NT2/D1 (cell line): ENCODE results near the gene CACNB3.

Source experiments
- DNase-seq: peaks from one replicate; pipeline ENCODE4 v3.0.0-alpha.2; 2011; ENCODE audit warnings: low read depth, low spot score
- H3K27me3 ChIP-seq: 2 replicates; pipeline ENCODE4 v1.6.0; 2011; ENCODE audit warnings: mild to moderate bottlenecking; ENCODE audit not compliant: insufficient read length, insufficient read depth
- H3K36me3 ChIP-seq: 2 replicates; pipeline ENCODE4 v1.6.1; 2011; ENCODE audit warnings: mild to moderate bottlenecking, low read length, mixed read lengths; ENCODE audit not compliant: insufficient read depth, insufficient read length
- H3K4me1 ChIP-seq: 2 replicates; pipeline ENCODE4 v1.5.1; 2011; ENCODE audit not compliant: insufficient read depth, insufficient read length
- H3K4me3 ChIP-seq: 2 replicates; pipeline ENCODE4 v1.5.1; 2011; ENCODE audit warnings: low read depth; ENCODE audit not compliant: insufficient read length
- H3K9ac ChIP-seq: 2 replicates; pipeline ENCODE4 v1.6.0; 2011; ENCODE audit warnings: low read depth; ENCODE audit not compliant: insufficient read length
- H3K9me3 ChIP-seq: 2 replicates; pipeline ENCODE4 v1.5.1; 2011; ENCODE audit warnings: mild to moderate bottlenecking, low read length; ENCODE audit not compliant: insufficient read depth
- SUZ12 ChIP-seq: IDR thresholded peaks from 2 replicates; pipeline ENCODE4 v1.6.1; 2011; ENCODE audit not compliant: insufficient read length, insufficient read depth; ENCODE audit errors: extremely low read depth
- YY1 ChIP-seq: IDR thresholded peaks from 2 replicates; pipeline ENCODE4 v1.6.1; 2011; ENCODE audit not compliant: insufficient read length, insufficient read depth
- ZNF274 ChIP-seq: IDR thresholded peaks from 2 replicates; pipeline ENCODE4 v1.6.1; 2011; ENCODE audit warnings: mild to moderate bottlenecking, low read depth, low read length

Gene CACNB3

DNA sequence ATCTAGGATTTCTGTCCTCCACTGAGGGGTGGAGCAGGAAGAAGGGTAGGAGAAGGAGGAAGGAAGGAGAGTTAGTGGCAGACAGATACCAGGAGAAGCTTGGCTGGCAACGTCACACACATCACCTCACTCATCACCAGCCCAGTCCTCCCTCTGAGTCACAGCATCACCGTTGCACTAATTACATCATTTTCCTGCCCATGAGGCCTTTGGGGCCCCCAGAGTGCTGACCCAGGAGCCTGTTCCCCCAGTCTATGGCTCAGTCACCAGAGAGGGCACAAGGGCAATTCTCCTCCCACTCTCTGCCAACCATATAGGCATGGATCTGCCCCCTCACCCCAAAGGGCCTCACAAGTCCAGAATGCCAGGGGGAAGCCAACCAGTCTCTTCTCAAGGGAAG lies 42.8 kb downstream of the CACNB3 start:
- Histone ChIP-seq H3K27me3 (no peaks in the 10 kb centered on the region), H3K4me3 (no peak overlapping the region), H3K9me3 (no peaks in the 10 kb centered on the region), H3K36me3 (peaks cover 58% of the 10 kb centered on the region), H3K9ac (no peak overlapping the region), H3K4me1 (peaks cover 14% of the 10 kb centered on the region)
- no peak for TF ChIP-seq YY1
- TF ChIP-seq SUZ12 = no peak
- TF ChIP-seq ZNF274 = no peak
- DNase-seq = no peak

DNA sequence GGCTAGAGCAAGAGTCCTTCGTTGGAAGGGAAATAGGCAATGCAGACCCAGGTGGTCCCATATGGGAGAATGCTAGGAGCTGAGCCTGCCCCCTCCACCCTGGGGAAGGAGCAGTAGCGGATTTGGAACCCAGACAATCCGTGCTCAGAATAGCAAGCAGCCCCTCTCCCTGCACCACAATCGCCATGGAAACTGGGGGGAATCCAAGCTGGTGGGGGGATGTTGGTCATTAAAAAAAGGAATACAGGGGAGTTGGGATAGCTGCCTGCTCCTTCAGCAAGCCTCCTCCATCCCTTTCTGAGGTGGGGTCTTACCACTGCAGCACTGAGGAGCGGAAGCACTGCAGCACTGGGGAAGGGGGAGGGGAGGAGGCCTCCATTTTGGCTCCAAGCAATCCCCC lies 44.5 kb downstream of the CACNB3 start:
- DNase-seq = no peak
- no peak overlapping the region for H3K9ac ChIP-seq
- no peaks in the 10 kb centered on the region for H3K27me3 ChIP-seq
- H3K36me3 ChIP-seq = peaks cover 51% of the 10 kb centered on the region
- peaks cover 15% of the 10 kb centered on the region for H3K4me1 ChIP-seq
- H3K4me3 ChIP-seq = no peak overlapping the region
- H3K9me3 ChIP-seq = no peaks in the 10 kb centered on the region
- TF ChIP-seq SUZ12 (no peak), YY1 (no peak), ZNF274 (no peak)

DNA sequence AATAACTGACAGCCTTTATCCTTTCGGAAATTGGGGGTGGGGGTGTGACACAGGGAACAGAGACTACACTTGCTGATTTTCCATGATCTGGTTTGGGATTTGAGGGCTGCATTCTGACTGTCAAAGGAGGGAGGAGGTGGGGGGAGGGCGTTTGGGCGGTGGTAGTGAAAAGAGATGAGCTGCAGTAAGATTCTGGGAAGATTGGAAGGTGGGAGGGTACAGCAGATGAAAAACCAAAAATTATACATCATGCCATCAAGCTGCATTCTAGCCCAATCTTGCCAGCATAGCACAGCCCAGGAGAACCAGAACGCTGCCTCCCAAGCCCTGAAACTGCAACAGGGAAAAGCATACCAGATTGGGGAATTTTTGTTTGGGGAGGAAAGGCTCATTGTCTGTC lies 45.0 kb downstream of the CACNB3 start:
- no peaks in the 10 kb centered on the region for H3K27me3 ChIP-seq
- no peak overlapping the region for H3K4me3 ChIP-seq
- peaks cover 15% of the 10 kb centered on the region for H3K4me1 ChIP-seq
- DNase-seq = no peak
- peaks cover 47% of the 10 kb centered on the region for H3K36me3 ChIP-seq
- no peak overlapping the region for H3K9ac ChIP-seq
- H3K9me3 ChIP-seq = no peaks in the 10 kb centered on the region
- TF ChIP-seq ZNF274 = no peak
- TF ChIP-seq YY1 = no peak
- TF ChIP-seq SUZ12 = no peak

DNA sequence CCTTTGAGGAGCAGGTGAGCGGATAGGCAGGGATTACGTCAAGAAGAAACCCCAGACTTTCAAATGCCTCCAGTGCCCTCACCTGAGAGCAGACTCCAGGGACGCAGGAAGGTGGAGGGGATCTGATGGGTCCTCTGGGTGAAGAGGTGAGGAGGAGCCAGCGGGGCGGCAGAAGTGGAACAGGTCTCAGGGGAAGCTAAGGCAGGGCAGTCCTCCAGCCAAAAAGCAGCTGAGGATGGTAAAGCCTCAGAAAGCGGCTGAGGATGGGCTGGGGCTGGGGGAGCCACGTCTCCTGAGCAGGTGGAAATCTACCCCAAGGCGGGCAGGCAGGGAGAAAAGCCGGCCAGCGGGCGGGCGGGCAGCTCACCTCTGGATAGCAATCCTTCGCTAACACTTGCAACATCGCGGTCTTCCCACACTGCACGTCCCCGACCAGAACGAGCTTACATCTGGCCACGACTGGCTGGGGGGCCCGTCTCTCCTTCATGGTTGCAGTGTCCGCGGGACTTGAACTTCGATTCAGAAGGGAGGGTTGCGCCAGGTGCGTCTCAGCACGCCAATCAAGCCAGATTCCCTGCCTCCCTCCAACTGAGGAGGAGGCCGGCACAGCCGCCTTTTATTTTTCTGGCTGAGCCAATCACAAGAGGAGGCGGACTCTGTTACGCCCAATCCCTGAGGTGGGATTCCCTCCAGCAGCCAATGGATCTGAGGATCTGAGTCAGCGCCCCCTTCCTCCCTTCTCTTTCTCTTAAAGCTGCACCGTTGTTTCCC lies 47.2 kb downstream of the CACNB3 start, which contains the start of gene RND1:
Gene RND1 (minus strand): TSS at position 590 of the 771 bp plus-strand sequence. CDS start 103 bp downstream, at position 487.
- Histone ChIP-seq H3K4me3 (peak within 1 kb of the TSS; percentile 84), H3K9ac (peak within 1 kb of the TSS; percentile 70), H3K4me1 (peaks cover 15% of the 10 kb centered on the region), H3K36me3 (peaks cover 38% of the 10 kb centered on the region), H3K9me3 (no peaks in the 10 kb centered on the region), H3K27me3 (no peaks in the 10 kb centered on the region)
- TF ChIP-seq SUZ12 (no peak), YY1 (no peak), ZNF274 (no peak)
- peak; percentile 97 for DNase-seq

DNA sequence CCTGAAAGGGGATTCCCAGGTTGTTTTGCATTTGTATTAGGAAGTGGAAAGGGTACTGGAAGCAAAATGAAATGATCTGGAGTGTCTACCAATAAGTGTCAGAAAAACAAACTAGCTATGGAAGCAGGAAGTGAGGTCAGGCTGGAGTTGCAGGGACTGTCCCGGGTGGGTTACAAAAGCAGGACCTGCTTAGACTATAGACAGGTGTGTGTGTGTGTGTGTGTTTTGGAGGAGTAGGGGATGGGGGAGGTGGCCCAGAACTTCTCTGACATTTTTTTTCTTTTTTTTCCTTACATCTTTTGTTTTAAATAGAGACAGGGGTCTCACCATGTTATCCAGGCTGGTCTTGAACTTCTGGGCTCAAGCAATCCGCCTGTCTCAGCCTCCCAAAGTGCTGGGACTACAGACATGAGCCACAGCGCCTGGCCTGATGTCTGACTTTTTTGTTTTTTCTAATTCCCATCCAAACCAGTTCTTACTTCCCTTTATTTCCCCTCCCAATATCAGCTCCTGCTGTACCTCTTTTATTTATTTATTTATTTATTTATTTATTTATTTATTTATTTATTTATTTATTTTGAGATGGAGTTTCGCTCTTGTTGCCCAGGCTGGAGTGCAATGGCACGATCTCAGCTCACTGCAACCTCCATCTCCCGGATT lies 47.9 kb downstream of the CACNB3 start:
- H3K9ac ChIP-seq = no peak overlapping the region
- no peak overlapping the region for H3K4me3 ChIP-seq
- H3K36me3 ChIP-seq = peaks cover 31% of the 10 kb centered on the region
- no peaks in the 10 kb centered on the region for H3K27me3 ChIP-seq
- DNase-seq = no peak
- TF ChIP-seq YY1 (no peak), ZNF274 (no peak), SUZ12 (no peak)
- H3K4me1 ChIP-seq = peaks cover 15% of the 10 kb centered on the region
- H3K9me3 ChIP-seq = no peaks in the 10 kb centered on the region

DNA sequence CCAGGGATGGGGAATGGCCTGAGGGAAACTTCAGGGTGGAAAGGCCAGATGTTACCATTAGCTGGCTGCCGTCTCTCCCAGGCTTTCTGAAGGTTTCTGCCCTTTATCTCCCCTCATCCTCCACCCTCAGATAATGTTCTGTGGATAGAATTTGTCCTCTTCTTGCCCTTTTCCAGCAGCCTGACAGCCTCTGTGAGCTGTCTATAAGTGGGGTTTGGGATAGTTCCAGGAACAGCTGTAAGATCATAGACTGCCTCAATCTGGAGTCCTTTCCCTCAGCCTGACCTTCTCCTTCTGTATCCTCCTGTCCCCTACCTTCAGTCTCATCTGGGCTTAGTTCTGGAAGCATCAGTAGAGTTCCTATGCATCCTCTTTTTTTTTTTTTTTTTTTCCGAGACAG lies 50.2 kb downstream of the CACNB3 start:
- H3K9me3 ChIP-seq = no peaks in the 10 kb centered on the region
- no peaks in the 10 kb centered on the region for H3K27me3 ChIP-seq
- H3K36me3 ChIP-seq = peaks cover 8% of the 10 kb centered on the region
- peaks cover 8% of the 10 kb centered on the region for H3K4me1 ChIP-seq
- no peak overlapping the region for H3K4me3 ChIP-seq
- H3K9ac ChIP-seq = no peak overlapping the region
- no peak for DNase-seq
- TF ChIP-seq YY1 (no peak), ZNF274 (no peak), SUZ12 (no peak)

DNA sequence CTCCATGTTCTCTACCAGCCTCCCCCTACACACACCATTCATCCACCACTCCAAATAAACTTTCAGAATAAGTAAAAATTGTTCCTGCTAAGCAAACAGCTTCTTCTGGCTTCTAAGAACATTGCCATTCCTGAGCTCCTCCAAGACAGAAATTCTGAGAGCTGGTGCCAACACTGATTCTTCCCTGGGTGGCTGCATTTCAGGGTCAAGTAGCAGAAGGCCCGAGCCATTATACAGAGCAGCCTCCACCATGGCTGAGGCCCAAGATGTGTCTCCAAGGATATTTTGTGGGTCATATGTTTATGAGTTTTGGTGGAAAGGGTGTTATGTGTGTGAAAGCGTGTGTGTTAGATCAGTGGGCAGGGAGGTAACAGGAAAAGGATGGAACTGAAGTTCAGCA lies 50.9 kb downstream of the CACNB3 start:
- DNase-seq = no peak
- no peaks in the 10 kb centered on the region for H3K9me3 ChIP-seq
- peaks cover 3% of the 10 kb centered on the region for H3K36me3 ChIP-seq
- TF ChIP-seq YY1 = no peak
- no peak overlapping the region for H3K4me3 ChIP-seq
- H3K27me3 ChIP-seq = no peaks in the 10 kb centered on the region
- peaks cover 5% of the 10 kb centered on the region for H3K4me1 ChIP-seq
- H3K9ac ChIP-seq = no peak overlapping the region
